Activated CD4-positive, alpha-beta memory T cell treated with anti-CD3 and anti-CD28 coated beads, Interleukin-2, amount 10 ng/mL, durations not matched to agents 7 days and 5 days (primary cell): ENCODE results near the gene CA11. TPM values are rescaled to one million over a fixed set of nuclear protein-coding genes. Genes with fewer than 3 reads are reported as not detected.
A peak's percentile ranks its signal among the peaks of the same experiment; 100 is the strongest.
"Not testable (repeated sequence)": the region's sequence is repeated elsewhere in the genome, so short reads cannot be mapped to it uniquely, and the experiment has no call there.

Source experiments
- CTCF ChIA-PET: fragments of 350-600 bp; sonication (Branson Sonifier 250); formaldehyde crosslinking; loops from one replicate; lab custom pipeline; 2021; ENCODE audit warnings: antibody characterized with exemption, inconsistent platforms; lab: Charles Lee
- POLR2A ChIA-PET: fragments of 350-600 bp; sonication (Branson Sonifier 250); formaldehyde crosslinking; loops from one replicate; lab custom pipeline; 2021; ENCODE audit warnings: antibody characterized with exemption; lab: Charles Lee
- DNase-seq: peaks from one replicate; pipeline ENCODE4 v3.0.0-alpha.2; 2020
- H3K27ac Mint-ChIP-seq: one replicate; pipeline ENCODE4 v1.8.0; 2021; ENCODE audit warnings: mild to moderate bottlenecking, mixed read lengths
- H3K27me3 Mint-ChIP-seq: one replicate; pipeline ENCODE4 v1.8.0; 2021; ENCODE audit warnings: mixed read lengths
- H3K36me3 Mint-ChIP-seq: one replicate; pipeline ENCODE4 v1.8.0; 2021; ENCODE audit warnings: low read depth, mixed read lengths
- H3K4me1 Mint-ChIP-seq: one replicate; pipeline ENCODE4 v1.8.0; 2021; ENCODE audit warnings: mixed read lengths
- H3K4me3 Mint-ChIP-seq: one replicate; pipeline ENCODE4 v1.8.0; 2021; ENCODE audit warnings: mild to moderate bottlenecking, mixed read lengths
- H3K9me3 Mint-ChIP-seq: one replicate; pipeline ENCODE4 v1.8.0; 2021; ENCODE audit warnings: mixed read lengths
- total RNA-seq, 2 experiments: library from RNA; stranded (reverse); gene quantifications; one replicate each; pipeline ENCODE4 v1.2.3, GENCODE V29; 2021

Gene CA11
- 1 to 10 TPM; 3.9 to 4.5 TPM for total RNA-seq

GRCh38 chr19:48646001-48646721, at the start of gene CA11:
Gene CA11 (minus strand): TSS chr19:48646187. CDS start chr19:48645632, 555 bp downstream.
- CTCF ChIA-PET, result interaction anchor here (0.6 to 2.2 kb wide), 17 partner anchors 12 to 347 kb away, joined by 3 to 16 read pairs (median 5); partner anchors contain the start of genes GYS1, HSD17B14 and RUVBL2
- no peaks in the 10 kb centered on the region for H3K9me3 Mint-ChIP-seq
- H3K36me3 Mint-ChIP-seq, result no peaks in the 10 kb centered on the region
- POLR2A ChIA-PET, result interaction anchor here (0.9 to 2.7 kb wide), 10 partner anchors 9 to 324 kb away, joined by 3 to 21 read pairs (median 4); partner anchors contain the start of genes DBP, RPL18 and SPHK2
- peaks cover 6% of the 10 kb centered on the region for H3K27me3 Mint-ChIP-seq
- H3K4me3 Mint-ChIP-seq, result peak within 1 kb of the TSS; percentile 77
- peak within 1 kb of the TSS; percentile 73 for H3K27ac Mint-ChIP-seq
- H3K4me1 Mint-ChIP-seq, result peaks cover 46% of the 10 kb centered on the region
- peak; percentile 92 for DNase-seq

GRCh38 chr19:48693629-48694028, 47.6 kb upstream of the CA11 start:
- H3K27me3 Mint-ChIP-seq, result peaks cover 13% of the 10 kb centered on the region
- DNase-seq, POLR2A ChIA-PET, H3K36me3 Mint-ChIP-seq, H3K4me1 Mint-ChIP-seq, CTCF ChIA-PET, H3K9me3 Mint-ChIP-seq, H3K4me3 Mint-ChIP-seq, H3K27ac Mint-ChIP-seq: not testable (repeated sequence)

DNA sequence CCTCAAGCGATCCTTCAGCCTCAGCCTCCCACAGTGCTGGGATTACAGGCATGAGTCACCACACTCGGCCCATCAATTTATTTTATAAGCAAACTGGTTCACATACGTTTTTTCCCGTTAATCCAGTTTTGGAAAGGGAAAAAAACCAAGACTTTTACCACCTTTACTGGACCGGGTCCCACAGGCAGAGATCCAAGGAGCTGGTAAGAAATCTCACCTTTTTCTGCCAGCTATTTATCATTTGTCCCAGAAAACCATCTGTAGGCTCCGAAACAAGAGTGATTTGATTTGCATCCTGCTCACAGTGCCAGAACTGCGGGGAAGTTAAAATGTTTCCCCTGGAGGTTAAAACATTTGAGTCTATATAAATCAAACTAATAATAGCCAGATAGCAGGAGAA, 43.5 kb upstream of the CA11 start:
- ChIA-PET CTCF (interaction anchor here (0.5 kb wide), 1 partner anchor 8 kb away, joined by 3 read pairs; no protein-coding TSS in a partner anchor), POLR2A (no interaction called here)
- Mint-ChIP-seq H3K36me3 (no peaks in the 10 kb centered on the region), H3K4me3 (no peak overlapping the region), H3K27ac (no peak overlapping the region), H3K27me3 (no peaks in the 10 kb centered on the region), H3K4me1 (no peaks in the 10 kb centered on the region), H3K9me3 (no peaks in the 10 kb centered on the region)
- DNase-seq, result no peak

DNA sequence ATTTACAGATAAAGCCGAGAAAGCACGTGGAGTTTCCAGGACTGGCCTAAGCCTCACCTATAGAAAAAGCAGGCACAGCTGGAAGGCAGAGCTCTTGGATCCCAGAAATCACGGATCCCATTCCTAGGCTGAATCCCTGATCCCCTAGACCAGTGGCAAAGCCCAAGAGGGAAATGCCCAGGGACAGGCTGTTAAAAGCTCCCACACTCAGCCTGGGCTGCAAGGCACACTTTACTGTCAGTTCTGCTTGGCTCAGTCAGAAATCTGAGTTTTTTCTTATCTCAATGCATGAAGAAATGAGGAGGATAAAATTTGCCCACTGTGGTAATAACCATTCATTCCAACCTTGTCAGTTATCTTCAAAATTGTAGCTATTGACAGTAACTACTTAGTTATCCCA, 41.8 kb upstream of the CA11 start:
- H3K36me3 Mint-ChIP-seq, result no peaks in the 10 kb centered on the region
- no peaks in the 10 kb centered on the region for H3K27me3 Mint-ChIP-seq
- H3K9me3 Mint-ChIP-seq, result no peaks in the 10 kb centered on the region
- DNase-seq, result no peak
- no peak overlapping the region for H3K4me3 Mint-ChIP-seq
- no peak overlapping the region for H3K27ac Mint-ChIP-seq
- H3K4me1 Mint-ChIP-seq, result no peaks in the 10 kb centered on the region
- CTCF ChIA-PET, result no interaction called here
- POLR2A ChIA-PET, result interaction anchor here (1.0 kb wide), 1 partner anchor 9 kb away, joined by 3 read pairs; no protein-coding TSS in a partner anchor

DNA sequence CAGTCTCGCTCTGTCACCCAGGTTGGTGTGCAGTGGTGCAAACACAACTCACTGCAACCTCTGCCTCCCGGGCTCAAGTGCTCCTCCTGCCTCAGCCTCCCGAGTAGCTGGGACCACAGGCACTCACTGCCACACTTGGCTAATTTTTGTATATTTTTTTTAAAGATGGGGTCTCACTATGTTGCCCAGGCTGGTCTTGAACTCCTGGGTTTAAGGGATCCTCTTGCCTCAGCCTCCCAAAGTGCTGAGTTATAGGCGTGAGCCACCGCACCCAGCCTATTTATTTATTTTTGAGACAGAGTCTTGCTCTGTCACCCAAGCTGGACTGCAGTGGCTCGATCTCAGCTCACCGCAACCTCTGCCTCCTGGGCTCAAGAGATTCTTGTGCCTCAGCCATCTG, 40.6 kb upstream of the CA11 start:
- H3K4me3 Mint-ChIP-seq, H3K27ac Mint-ChIP-seq, H3K9me3 Mint-ChIP-seq, H3K27me3 Mint-ChIP-seq, H3K36me3 Mint-ChIP-seq, DNase-seq, H3K4me1 Mint-ChIP-seq, POLR2A ChIA-PET: not testable (repeated sequence)
- CTCF ChIA-PET, result interaction anchor here (0.7 to 1.2 kb wide), 2 partner anchors 101 to 215 kb away, joined by 3 read pairs; no protein-coding TSS in a partner anchor

- ChIA-PET CTCF (interaction anchor here (0.7 to 1.2 kb wide), 2 partner anchors 102 to 215 kb away, joined by 3 read pairs; no protein-coding TSS in a partner anchor), POLR2A (no interaction called here)
- Mint-ChIP-seq H3K36me3 (no peaks in the 10 kb centered on the region), H3K9me3 (no peaks in the 10 kb centered on the region), H3K4me1 (no peaks in the 10 kb centered on the region), H3K27me3 (no peaks in the 10 kb centered on the region), H3K4me3 (no peak overlapping the region), H3K27ac (no peak overlapping the region)
- no peak for DNase-seq
Measured at GRCh38 chr19:48686088-48686487, 40.1 kb upstream of the CA11 start.

DNA sequence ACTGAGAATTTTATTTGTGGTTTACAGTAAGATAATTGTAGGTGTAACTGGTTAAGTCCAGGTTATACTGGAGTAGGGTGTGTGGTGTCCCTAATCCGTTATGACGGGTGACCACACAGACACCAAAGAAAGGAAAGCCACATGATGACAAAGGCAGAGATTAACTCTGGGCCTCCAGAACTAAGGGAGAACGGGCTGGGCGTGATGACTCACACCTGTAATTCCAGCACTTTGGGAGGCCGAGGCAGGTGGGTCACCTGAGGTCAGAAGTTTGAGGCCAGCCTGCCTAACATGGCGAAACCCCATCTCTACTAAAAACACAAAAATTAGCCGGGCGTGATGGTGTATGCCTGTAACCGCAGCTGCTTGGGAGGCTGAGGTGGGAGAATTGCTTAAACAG, 39.6 kb upstream of the CA11 start:
- Mint-ChIP-seq H3K9me3 (no peaks in the 10 kb centered on the region), H3K27ac (no peak overlapping the region), H3K4me1 (no peaks in the 10 kb centered on the region), H3K36me3 (no peaks in the 10 kb centered on the region), H3K27me3 (no peaks in the 10 kb centered on the region), H3K4me3 (no peak overlapping the region)
- POLR2A ChIA-PET, result no interaction called here
- CTCF ChIA-PET, result no interaction called here
- DNase-seq, result no peak

DNA sequence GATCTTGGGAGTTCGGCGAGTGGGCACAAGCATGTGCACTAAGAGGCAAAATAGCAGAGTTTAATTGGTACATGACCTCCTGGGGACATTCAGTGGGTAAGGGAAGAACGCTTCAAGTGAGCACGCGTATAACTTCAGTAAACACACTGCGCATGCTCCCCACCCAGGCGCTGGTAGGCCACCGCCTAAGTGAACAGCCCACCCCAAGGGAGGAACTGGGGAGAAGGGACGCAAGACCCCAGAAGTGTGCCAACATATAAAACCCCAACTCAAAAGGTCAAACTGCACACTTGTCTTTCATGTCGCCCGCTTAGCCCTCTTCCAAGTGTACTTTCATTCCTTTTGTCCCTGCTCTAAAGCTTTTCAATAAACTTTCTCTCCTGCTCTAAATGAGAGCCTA, 37.4 kb upstream of the CA11 start:
- H3K4me1 Mint-ChIP-seq, result no peaks in the 10 kb centered on the region
- no peaks in the 10 kb centered on the region for H3K27me3 Mint-ChIP-seq
- DNase-seq, result no peak
- H3K4me3 Mint-ChIP-seq, result no peak overlapping the region
- H3K36me3 Mint-ChIP-seq, result no peaks in the 10 kb centered on the region
- POLR2A ChIA-PET, result interaction anchor here (0.7 kb wide), 1 partner anchor 45 kb away, joined by 3 read pairs; no protein-coding TSS in a partner anchor
- CTCF ChIA-PET, result interaction anchor here (0.6 kb wide), 1 partner anchor 105 kb away, joined by 3 read pairs; no protein-coding TSS in a partner anchor
- H3K9me3 Mint-ChIP-seq, result no peaks in the 10 kb centered on the region
- no peak overlapping the region for H3K27ac Mint-ChIP-seq

DNA sequence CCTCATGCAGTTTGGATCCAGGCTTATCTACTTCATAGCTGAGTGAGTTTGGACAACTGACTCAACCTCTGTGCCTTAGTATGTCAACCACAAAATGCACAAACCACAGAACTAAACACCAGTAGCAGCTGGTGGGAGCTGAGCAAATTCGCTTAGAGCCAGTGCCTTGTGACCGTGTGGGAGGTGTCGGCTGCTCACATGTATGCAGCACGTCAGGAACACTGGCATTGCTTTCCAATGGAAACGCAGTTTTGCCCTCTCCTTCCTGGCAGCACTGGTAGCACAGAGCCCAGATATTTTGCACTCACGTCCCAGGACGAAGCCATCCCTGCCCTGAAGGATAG, 35.1 kb upstream of the CA11 start:
- ChIA-PET POLR2A (interaction anchor here (1.2 kb wide), 1 partner anchor 15 kb away, joined by 3 read pairs; the partner anchor contains the start of gene FUT2), CTCF (interaction anchor here (0.6 kb wide), 1 partner anchor 98 kb away, joined by 4 read pairs; no protein-coding TSS in a partner anchor)
- no peaks in the 10 kb centered on the region for H3K27me3 Mint-ChIP-seq
- no peak for DNase-seq
- H3K9me3 Mint-ChIP-seq, result no peaks in the 10 kb centered on the region
- no peak overlapping the region for H3K4me3 Mint-ChIP-seq
- H3K36me3 Mint-ChIP-seq, result no peaks in the 10 kb centered on the region
- no peaks in the 10 kb centered on the region for H3K4me1 Mint-ChIP-seq
- no peak overlapping the region for H3K27ac Mint-ChIP-seq

- no peaks in the 10 kb centered on the region for H3K27me3 Mint-ChIP-seq
- ChIA-PET POLR2A (interaction anchor here (1.2 kb wide), 1 partner anchor 16 kb away, joined by 3 read pairs; the partner anchor contains the start of gene FUT2), CTCF (no interaction called here)
- DNase-seq, result no peak
- H3K9me3 Mint-ChIP-seq, result no peaks in the 10 kb centered on the region
- no peaks in the 10 kb centered on the region for H3K4me1 Mint-ChIP-seq
- no peak overlapping the region for H3K27ac Mint-ChIP-seq
- H3K36me3 Mint-ChIP-seq, result no peaks in the 10 kb centered on the region
- H3K4me3 Mint-ChIP-seq, result no peak overlapping the region
Measured at GRCh38 chr19:48680436-48681126, 34.6 kb upstream of the CA11 start.

DNA sequence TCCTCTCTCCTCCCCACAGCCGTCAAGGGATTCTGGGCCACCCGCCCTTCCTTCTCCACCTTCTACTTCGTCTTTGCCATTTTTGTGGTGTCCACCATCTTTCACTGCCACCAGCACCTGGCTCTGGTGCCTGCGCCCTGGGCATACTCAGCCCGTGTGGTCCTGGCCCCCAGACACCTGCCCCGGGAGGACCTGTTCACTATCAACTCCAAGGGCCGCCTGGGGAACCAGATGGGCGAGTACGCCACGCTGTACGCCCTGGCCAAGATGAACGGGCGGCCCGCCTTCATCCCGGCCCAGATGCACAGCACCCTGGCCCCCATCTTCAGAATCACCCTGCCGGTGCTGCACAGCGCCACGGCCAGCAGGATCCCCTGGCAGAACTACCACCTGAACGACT, 34.0 kb upstream of the CA11 start:
- POLR2A ChIA-PET, H3K27ac Mint-ChIP-seq, H3K9me3 Mint-ChIP-seq, DNase-seq, H3K27me3 Mint-ChIP-seq, H3K4me1 Mint-ChIP-seq, H3K36me3 Mint-ChIP-seq, H3K4me3 Mint-ChIP-seq, CTCF ChIA-PET: not testable (repeated sequence)

DNA sequence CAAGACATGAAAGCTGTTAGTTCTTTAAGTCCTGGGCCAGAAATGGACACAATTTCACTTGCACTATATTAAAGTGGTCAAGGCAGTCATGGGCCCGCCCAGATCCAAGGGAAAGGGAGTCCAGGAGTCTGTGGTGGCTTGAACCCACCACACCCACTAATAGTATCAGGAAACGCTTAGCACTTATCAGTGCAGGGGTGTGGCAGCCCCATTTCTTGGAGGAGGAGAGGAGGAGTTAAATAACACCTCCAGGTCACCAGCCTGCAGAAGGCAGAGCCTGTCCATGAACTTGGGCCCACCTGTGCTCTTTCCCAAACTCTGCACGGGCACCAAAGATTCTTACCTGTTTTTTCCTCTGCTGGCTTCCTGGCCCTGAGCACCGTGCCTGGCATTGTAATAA, 32.2 kb upstream of the CA11 start:
- H3K9me3 Mint-ChIP-seq, result no peaks in the 10 kb centered on the region
- no peak overlapping the region for H3K27ac Mint-ChIP-seq
- ChIA-PET POLR2A (no interaction called here), CTCF (interaction anchor here (0.6 to 1.0 kb wide), 3 partner anchors 69 to 258 kb away, joined by 3 read pairs; no protein-coding TSS in a partner anchor)
- DNase-seq, result no peak
- no peaks in the 10 kb centered on the region for H3K36me3 Mint-ChIP-seq
- H3K27me3 Mint-ChIP-seq, result no peaks in the 10 kb centered on the region
- no peak overlapping the region for H3K4me3 Mint-ChIP-seq
- peaks cover 5% of the 10 kb centered on the region for H3K4me1 Mint-ChIP-seq

GRCh38 chr19:48676887-48677286, 30.9 kb upstream of the CA11 start:
- H3K27me3 Mint-ChIP-seq, result no peaks in the 10 kb centered on the region
- no peak overlapping the region for H3K27ac Mint-ChIP-seq
- no peak for DNase-seq
- ChIA-PET POLR2A (no interaction called here), CTCF (interaction anchor here (1.7 kb wide), 1 partner anchor 31 kb away, joined by 4 read pairs; the partner anchor contains the start of gene CA11)
- H3K9me3 Mint-ChIP-seq, result no peaks in the 10 kb centered on the region
- H3K4me3 Mint-ChIP-seq, result no peak overlapping the region
- H3K4me1 Mint-ChIP-seq, result peaks cover 5% of the 10 kb centered on the region
- H3K36me3 Mint-ChIP-seq, result no peaks in the 10 kb centered on the region
